Measurements from ENCODE around the gene ZNF543.

GRCh38 chr19:57302020-57302465, 18.2 kb upstream of the ZNF543 start:
- TF ChIP-seq EZH2 (IDR thresholded peaks at IDR 0.05; ENCODE audit: borderline replicate concordance, insufficient read depth, low read length, poor library complexity, severe bottlenecking) (no peak), CTCF (IDR thresholded peaks at IDR 0.05; ENCODE audit: poor library complexity, severe bottlenecking) (no peak)

All from neural cell (in vitro differentiated cells).